RPMI7951 (cell line): Measurements from ENCODE around the gene NPY1R. TPM values are rescaled to one million over a fixed set of nuclear protein-coding genes. Genes with fewer than 3 reads are reported as not detected.

ENCODE experiments used
- DNase-seq: peaks from one replicate; pipeline ENCODE4 v3.0.0-alpha.2; 2012; ENCODE audit warnings: low read depth
- total RNA-seq: library from RNA; depleted of rRNA; stranded (reverse); fragments of >200 nt; shearing (Covaris generic); gene quantifications from 2 replicates; pipeline ENCODE4 v1.2.3, GENCODE V29; 2014; rRNA removed

NPY1R gene
- not detected in 2 replicates for total RNA-seq

GRCh38 chr4:163332526-163333406, at the start of gene NPY1R:
Gene NPY1R (minus strand): TSS chr4:163332596. CDS start chr4:163326554, 6,042 bp downstream.
- peak; percentile 67 for DNase-seq

- no peak for DNase-seq
These were observed 48.3 kb upstream of the NPY1R start for GRCh38 chr4:163380703-163381102.

- DNase-seq: no peak
These were observed 46.3 kb upstream of the NPY1R start for GRCh38 chr4:163378661-163379060.

- DNase-seq: no peak
These were observed 39.6 kb upstream of the NPY1R start for GRCh38 chr4:163372029-163372428.

DNA sequence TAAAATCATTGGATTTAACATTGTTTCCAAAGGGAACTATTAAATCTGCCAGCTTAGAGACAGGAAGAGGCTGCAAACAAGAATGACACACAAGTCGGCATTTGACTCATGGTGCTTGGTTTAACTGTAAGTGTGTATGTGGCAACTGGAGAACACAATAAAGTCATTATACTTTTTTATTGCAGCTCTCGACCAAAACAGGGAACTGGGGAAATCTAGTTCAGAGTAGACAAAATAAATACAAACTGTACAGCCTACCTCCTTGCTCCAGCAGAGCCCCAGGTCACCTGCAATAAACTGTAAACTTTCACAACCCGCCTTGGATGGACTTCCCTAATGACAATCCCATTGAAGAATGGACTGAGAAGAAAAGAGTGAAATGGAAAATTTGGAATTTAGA, 35.3 kb upstream of the NPY1R start:
- peak; percentile 14 for DNase-seq

- no peak for DNase-seq
These were observed 23.7 kb upstream of the NPY1R start for GRCh38 chr4:163356104-163356503.

- DNase-seq: no peak
These were observed 20.7 kb upstream of the NPY1R start for GRCh38 chr4:163353054-163353453.

DNA sequence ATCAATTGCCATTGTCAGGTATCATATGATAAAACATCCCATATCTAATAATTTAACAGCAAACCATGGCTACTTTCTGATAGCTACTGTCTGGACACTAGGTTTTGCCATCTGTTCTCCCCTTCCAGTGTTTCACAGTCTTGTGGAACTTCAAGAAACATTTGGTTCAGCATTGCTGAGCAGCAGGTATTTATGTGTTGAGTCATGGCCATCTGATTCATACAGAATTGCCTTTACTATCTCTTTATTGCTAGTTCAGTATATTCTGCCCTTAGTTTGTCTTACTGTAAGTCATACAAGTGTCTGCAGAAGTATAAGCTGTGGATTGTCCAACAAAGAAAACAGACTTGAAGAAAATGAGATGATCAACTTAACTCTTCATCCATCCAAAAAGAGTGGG, 18.3 kb upstream of the NPY1R start:
- DNase-seq: no peak

DNA sequence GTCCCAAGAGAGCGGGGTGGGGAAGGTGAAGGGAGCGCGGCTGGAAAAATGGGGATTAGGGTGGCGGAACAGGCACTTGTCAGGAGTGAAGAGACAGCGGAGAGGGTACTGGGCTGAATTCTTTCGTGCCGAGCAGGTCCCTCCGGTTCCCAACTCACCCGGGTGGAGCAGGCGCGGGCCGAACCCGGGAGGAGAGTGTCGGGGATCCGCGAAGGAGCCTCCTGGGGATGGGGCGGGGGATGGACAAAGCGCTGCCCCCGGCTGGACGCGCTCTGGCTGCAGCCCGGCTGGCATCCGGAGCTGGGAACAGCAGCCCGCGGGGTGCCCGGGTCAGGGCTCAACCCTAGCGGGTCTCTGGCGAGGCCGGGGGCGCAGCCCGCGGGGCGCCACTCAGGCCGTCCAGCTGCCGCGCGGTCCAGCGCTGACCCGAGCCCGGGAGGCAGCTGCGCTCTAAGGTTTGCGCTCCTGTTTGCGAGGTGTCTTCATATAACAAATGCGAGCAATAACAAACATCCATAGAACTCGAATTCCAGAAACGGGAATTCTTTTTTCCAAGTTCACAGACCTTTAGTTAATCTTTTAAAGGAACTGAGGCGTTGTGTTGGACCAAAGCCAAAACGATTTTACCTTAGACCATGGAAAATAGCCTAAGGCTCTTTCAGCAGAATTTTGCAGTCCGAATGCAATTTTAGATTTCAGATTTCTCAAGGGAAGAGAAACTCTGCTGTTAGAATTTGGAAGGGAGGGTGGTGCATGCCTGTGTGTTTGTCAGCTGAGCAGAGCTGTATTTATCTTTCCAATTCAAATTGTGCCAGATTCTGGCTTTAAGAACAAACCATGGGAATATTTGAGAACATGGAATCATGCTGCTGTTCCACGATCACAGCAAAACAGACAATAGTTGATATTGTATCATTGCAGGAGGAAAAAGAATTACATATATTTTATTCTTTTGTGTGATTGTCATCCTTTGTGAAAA, 12.0 kb upstream of the NPY1R start:
- DNase-seq: no peak

- no peak for DNase-seq
These were observed 11.3 kb upstream of the NPY1R start, which contains the start of gene NPY5R for GRCh38 chr4:163343604-163344146. Gene NPY5R (plus strand): TSS chr4:163343892. CDS start chr4:163350274, 6,382 bp downstream.

- no peak for DNase-seq
These were observed 3.0 kb upstream of the NPY1R start for GRCh38 chr4:163335384-163335783.

DNA sequence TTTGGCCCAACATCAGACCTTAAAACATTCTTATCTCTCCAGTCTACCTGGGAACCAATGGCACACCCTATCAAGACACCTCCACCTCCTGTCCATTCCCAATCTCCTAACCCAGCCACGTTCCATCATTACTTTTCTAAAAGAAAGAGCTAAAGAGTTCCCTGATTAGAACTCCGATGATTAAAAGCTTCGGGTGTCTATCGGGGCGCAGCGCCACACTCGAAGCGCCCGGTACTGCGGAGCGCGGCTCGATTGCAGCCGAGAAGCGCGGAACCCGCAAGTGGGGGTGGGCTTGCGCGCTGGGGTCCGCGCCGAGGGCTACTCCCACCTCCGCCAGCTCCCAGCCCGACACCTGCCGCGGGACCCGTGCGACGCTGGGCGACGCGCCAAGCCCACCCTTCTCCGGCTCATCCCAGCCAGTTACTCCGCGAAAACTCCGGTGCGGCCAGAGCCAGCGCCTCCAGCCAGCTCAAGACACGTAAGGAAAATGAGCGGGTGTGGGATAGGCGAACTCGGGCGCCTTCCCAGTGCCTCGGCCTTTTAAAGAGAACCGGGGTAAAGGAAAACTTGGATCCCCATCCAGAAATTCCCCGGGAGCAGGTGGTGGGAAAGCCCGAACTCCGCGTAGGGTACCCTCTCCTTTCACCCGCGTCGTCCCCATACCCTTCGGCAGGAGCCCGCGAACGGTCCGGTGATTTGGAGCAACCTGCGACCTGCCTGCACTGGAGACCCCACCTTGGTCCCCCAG, 593 bp downstream of the NPY1R start:
- DNase-seq: peak; percentile 4

DNA sequence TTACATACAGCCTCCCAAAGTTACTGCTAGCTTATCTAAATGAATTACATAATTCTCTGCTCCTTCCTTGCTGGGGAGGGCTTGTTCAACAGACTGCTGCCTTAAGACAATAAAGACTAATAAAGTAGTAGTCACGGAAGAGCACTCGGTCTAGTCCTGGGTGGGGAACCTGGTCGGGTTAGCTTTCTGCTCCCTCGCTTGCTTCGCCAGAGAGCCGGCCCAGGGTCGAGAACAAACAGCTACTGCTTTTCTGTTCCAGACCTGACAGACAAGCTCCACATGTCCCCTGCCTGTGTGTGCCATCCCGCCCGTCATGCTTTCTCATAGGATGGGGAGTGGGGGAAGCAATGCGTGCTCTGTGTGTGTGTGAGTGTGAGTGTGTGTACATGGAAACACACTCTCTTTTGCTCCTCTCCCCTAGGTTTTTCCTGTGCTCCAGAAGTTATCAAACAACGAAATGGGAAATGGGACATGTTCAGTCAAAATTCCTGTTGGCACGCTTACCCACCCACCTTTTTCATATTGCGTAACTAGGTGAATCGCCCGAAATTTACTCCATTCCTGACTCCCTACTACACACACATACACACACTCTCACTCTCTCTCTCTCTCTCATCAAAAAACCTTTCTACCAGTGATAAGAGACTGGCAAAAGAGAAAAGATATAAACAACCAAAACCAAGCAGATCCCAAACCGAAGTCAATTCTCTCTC, 1.3 kb downstream of the NPY1R start:
- no peak for DNase-seq

DNA sequence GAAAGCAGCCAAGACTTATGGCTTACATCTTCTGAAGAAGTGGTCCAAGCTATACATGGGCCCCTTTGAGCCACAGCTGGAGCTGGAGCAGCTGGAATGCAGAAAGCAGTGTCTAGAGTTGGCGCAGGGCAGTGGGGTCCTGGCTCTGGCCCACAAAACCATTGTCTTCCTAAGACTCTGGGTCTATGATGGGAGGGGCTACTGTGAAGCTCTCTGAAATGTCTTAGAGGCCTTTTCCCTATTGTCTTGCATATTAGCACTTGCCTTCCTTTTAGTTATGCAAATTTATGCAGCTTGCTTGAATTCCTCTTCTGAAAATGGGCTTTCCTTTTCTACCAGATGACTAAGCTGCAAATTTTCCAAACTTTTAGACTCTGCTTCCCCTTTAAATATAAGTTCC, 15.3 kb downstream of the NPY1R start:
- DNase-seq: no peak

- no peak for DNase-seq
These were observed 22.9 kb downstream of the NPY1R start for GRCh38 chr4:163309466-163309865.

DNA sequence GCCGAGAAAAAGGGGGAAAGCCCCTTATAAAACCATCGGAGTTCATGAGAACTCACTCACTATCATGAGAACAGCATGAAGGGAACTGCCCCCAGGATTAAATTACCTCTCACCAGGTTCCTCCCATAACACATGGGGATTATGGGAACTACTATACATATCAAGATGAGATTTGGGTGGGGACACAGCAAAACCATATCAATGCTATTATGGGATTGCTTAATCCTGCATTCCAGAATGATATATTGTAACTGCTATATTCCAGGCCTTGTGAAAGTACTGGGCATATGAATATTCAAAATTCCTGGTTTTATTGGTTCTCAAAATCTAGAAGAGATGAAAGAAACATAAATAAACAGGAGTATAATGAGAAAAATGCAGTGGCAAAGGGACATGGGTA, 29.3 kb downstream of the NPY1R start:
- no peak for DNase-seq

DNA sequence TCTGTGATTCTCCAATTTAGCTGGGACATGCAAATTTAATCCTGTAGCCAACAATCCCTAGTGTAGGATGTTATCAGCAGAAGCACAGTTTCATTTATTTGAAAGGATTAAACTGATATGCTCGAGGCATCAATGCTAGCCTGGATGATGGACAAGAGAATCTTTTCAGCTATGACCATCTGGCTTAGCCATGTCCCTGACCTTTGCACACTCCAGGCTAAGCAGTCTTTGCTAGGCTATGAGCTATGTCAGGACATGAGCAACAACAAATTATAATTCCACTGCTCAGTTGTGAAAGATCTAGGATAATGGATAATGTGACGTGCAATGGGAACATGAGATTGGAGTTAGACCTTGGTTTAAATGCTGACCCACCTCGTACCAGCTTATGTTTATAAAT, 32.0 kb downstream of the NPY1R start:
- no peak for DNase-seq

DNA sequence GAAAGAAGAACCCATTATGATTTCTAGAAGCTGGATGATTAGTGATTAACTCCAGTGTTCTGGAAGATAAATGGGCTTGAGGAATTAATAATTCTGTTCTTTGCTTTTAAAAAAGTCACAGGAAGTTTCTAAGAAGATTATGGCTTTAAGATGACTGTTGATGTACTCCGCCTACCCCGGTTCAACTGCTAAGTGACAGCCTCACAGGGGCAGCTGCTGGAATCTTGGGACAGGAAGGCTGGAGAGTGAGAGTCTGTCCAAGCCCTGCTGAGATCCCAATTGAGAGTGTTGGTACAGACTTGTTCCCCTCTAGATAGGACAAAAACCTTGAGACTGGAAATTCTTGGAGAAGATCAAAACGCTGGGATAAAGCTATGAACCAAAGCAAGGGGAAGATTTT, 37.3 kb downstream of the NPY1R start:
- no peak for DNase-seq

DNA sequence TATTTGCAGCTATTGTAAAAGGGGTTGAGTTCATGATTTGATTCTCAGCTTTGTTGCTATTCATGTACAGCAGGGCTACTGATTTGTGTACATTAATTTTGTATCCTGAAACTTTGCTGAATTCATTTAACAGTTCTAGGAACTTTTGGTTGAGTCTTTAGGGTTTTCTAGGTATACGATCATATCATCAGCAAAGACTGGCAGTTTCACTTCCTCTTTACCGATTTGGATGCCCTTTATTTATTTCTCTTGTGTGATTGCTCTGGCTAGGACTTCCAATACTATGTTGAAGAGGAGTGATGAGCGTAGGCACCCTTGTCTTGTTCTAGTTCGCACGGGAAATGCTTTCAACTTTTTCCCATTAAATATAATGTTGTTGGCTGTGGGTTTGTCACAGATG, 48.1 kb downstream of the NPY1R start:
- DNase-seq: no peak

GRCh38 chr4:163280703-163281519, 51.5 kb downstream of the NPY1R start:
- no peak for DNase-seq
